Calu3 (cell line): Measurements from ENCODE around the gene OBSCN. TPM values are rescaled to one million over a fixed set of nuclear protein-coding genes. Genes with fewer than 3 reads are reported as not detected.

Experiments used
- BruUV-seq: library from RNA; stranded (reverse); fragments of 400-500 nt; replicated peaks from 2 replicates; lab custom pipeline; 2021; lab: Mats Ljungman, UMichigan
- CTCF ChIA-PET: fragments of 300-600 bp; sonication (Branson Sonifier 250); formaldehyde crosslinking; loops from one replicate; lab custom pipeline; 2022; ENCODE audit warnings: antibody characterized with exemption; lab: Charles Lee
- DNase-seq: peaks from one replicate; pipeline ENCODE4 v3.0.0; 2022
- H3K27ac Mint-ChIP-seq: one replicate; pipeline ENCODE4 v1.8.0; 2022; ENCODE audit warnings: mixed read lengths; ENCODE audit not compliant: unreplicated experiment
- H3K27me3 Mint-ChIP-seq: one replicate; pipeline ENCODE4 v1.8.0; 2022; ENCODE audit warnings: mixed read lengths; ENCODE audit not compliant: unreplicated experiment
- H3K36me3 Mint-ChIP-seq: one replicate; pipeline ENCODE4 v1.8.0; 2022; ENCODE audit warnings: mild to moderate bottlenecking, moderate library complexity, mixed read lengths; ENCODE audit not compliant: insufficient read depth, unreplicated experiment
- H3K4me1 Mint-ChIP-seq: one replicate; pipeline ENCODE4 v1.8.0; 2022; ENCODE audit warnings: mild to moderate bottlenecking, low read depth, mixed read lengths; ENCODE audit not compliant: unreplicated experiment
- H3K4me3 Mint-ChIP-seq: one replicate; pipeline ENCODE4 v1.8.0; 2022; ENCODE audit warnings: mild to moderate bottlenecking, low read depth, moderate library complexity, mixed read lengths; ENCODE audit not compliant: unreplicated experiment
- H3K9me3 Mint-ChIP-seq: one replicate; pipeline ENCODE4 v1.8.0; 2022; ENCODE audit warnings: low read depth, mixed read lengths; ENCODE audit not compliant: unreplicated experiment
- CTCF ChIP-seq: fragments of 200-600 bp; IDR thresholded peaks from one replicate; pipeline ENCODE4 v1.8.0; 2022; ENCODE audit warnings: antibody characterized with exemption; ENCODE audit not compliant: unreplicated experiment
- intact Hi-C: fragments of 100-400 bp; cut with micrococcal nuclease; formaldehyde crosslinking; loops from one replicate; pipeline ENCODE4 v1.10.0; 2022; ENCODE audit not compliant: unreplicated experiment
- total RNA-seq: library from RNA; stranded (reverse); gene quantifications from 2 replicates; pipeline ENCODE4 v1.2.3, GENCODE V29; 2022

Gene OBSCN
- total RNA-seq, 1 experiment from 2014 or later, result 19.5 TPM

- TF ChIP-seq CTCF, result peak; percentile 93
- Mint-ChIP-seq H3K27me3 (no peaks in the 10 kb centered on the region), H3K36me3 (peaks cover 49% of the 10 kb centered on the region), H3K9me3 (no peaks in the 10 kb centered on the region), H3K4me1 (peaks cover 14% of the 10 kb centered on the region), H3K27ac (peak within 1 kb of the TSS; percentile 98), H3K4me3 (peak within 1 kb of the TSS; percentile 84)
- intact Hi-C loops, result loop anchor here (1.0 kb wide), 1 partner anchor 34 kb away; no protein-coding TSS in a partner anchor
- no TSS peak for BruUV-seq
- CTCF ChIA-PET, result interaction anchor here (0.6 to 3.4 kb wide), 16 partner anchors 9 to 1100 kb away, joined by 3 to 32 read pairs (median 4); partner anchors contain the start of genes ARF1 and RNF187
- peak; percentile 100 for DNase-seq
These were observed 42.3 kb upstream of the OBSCN start, which contains the start of gene IBA57 for GRCh38 chr1:228165372-228166169. TSS of gene IBA57 (plus strand) at chr1:228165804. CDS start at chr1:228165817, 13 bp downstream.

- H3K36me3 Mint-ChIP-seq, result peaks cover 49% of the 10 kb centered on the region
- H3K4me3 Mint-ChIP-seq, result peak overlapping the region; percentile 84
- TF ChIP-seq CTCF, result peak; percentile 67
- BruUV-seq, result no TSS peak
- peak overlapping the region; percentile 98 for H3K27ac Mint-ChIP-seq
- DNase-seq, result peak; percentile 76
- no peaks in the 10 kb centered on the region for H3K27me3 Mint-ChIP-seq
- H3K4me1 Mint-ChIP-seq, result peaks cover 14% of the 10 kb centered on the region
- CTCF ChIA-PET, result interaction anchor here (0.6 to 3.4 kb wide), 11 partner anchors 9 to 326 kb away, joined by 3 to 32 read pairs (median 3); partner anchors contain the start of gene ARF1
- intact Hi-C loops, result loop anchor here (1.0 kb wide), 1 partner anchor 35 kb away; no protein-coding TSS in a partner anchor
- H3K9me3 Mint-ChIP-seq, result no peaks in the 10 kb centered on the region
These were observed 41.5 kb upstream of the OBSCN start for GRCh38 chr1:228166170-228166936.

GRCh38 chr1:228168563-228169270 lies 39.1 kb upstream of the OBSCN start:
- Mint-ChIP-seq H3K27ac (no peak overlapping the region), H3K9me3 (no peaks in the 10 kb centered on the region), H3K4me3 (no peak overlapping the region), H3K27me3 (no peaks in the 10 kb centered on the region), H3K4me1 (peaks cover 21% of the 10 kb centered on the region), H3K36me3 (peaks cover 32% of the 10 kb centered on the region)
- no TSS peak for BruUV-seq
- DNase-seq, result no peak
- intact Hi-C loops, result no loop called here
- no peak for TF ChIP-seq CTCF
- CTCF ChIA-PET, result no interaction called here

- peaks cover 27% of the 10 kb centered on the region for H3K36me3 Mint-ChIP-seq
- no peak for DNase-seq
- H3K27ac Mint-ChIP-seq, result no peak overlapping the region
- no peaks in the 10 kb centered on the region for H3K27me3 Mint-ChIP-seq
- H3K4me3 Mint-ChIP-seq, result no peak overlapping the region
- no peak for TF ChIP-seq CTCF
- CTCF ChIA-PET, result no interaction called here
- no TSS peak for BruUV-seq
- H3K9me3 Mint-ChIP-seq, result no peaks in the 10 kb centered on the region
- H3K4me1 Mint-ChIP-seq, result peaks cover 16% of the 10 kb centered on the region
- intact Hi-C loops, result no loop called here
These were observed 38.5 kb upstream of the OBSCN start for GRCh38 chr1:228169345-228169744.
